HG03135 (cell line): Measurements from ENCODE around the gene FHL3.

Experiments
- ATAC-seq: cut with Tn5 transposase; IDR thresholded peaks from one replicate; pipeline ENCODE4 v1.9.1; 2021; ENCODE audit warnings: mild to moderate bottlenecking, moderate library complexity; ENCODE audit not compliant: unreplicated experiment

Gene FHL3

DNA sequence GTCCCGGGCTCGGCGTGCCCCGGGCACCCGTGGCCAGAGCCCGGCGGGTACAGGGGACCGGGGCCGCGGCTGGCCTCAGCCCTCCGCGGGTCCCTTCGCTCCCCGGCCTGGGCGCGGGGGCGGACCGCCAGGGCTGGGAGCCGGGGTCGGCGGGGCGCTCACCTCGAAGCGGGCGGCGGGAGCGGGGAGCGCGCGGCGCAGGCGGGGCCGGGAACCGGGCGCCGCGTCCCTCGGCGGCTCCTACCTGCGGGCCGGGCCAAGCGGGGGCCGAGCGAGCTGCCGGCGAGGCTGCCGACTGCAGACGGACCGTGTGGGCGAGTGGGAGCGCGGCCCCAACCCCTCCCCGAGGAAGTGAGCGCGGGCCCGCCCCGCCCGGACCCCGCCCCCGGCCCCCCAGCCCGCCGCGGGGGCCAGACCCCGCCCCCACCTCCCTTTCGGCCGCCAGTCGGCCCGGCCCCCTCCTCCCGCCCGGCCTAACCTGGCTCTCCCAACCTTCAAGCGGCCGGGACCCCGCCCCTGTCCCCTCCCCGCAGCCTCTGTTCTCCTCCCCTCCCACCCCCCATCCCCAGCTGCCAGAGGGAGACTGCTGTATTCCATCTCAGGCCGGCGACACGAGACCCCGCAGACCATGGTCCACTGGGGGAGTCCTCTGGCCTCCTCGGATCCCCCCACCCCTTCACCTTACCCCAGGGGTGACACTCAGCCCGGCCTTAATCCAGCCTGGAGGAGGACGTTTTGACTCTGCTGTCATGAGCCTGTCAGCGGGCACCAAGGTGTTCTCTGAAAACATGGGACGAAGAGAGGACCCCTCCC, at the start of gene FHL3:
FHL3 (minus strand) TSS at position 320 of the 813 bp plus-strand sequence. CDS start 6,102 bp downstream, outside the sequence.
- no peak for ATAC-seq

- ATAC-seq = no peak
These were observed 48.2 kb upstream of the FHL3 start for GRCh38 chr1:38053416-38054091.

DNA sequence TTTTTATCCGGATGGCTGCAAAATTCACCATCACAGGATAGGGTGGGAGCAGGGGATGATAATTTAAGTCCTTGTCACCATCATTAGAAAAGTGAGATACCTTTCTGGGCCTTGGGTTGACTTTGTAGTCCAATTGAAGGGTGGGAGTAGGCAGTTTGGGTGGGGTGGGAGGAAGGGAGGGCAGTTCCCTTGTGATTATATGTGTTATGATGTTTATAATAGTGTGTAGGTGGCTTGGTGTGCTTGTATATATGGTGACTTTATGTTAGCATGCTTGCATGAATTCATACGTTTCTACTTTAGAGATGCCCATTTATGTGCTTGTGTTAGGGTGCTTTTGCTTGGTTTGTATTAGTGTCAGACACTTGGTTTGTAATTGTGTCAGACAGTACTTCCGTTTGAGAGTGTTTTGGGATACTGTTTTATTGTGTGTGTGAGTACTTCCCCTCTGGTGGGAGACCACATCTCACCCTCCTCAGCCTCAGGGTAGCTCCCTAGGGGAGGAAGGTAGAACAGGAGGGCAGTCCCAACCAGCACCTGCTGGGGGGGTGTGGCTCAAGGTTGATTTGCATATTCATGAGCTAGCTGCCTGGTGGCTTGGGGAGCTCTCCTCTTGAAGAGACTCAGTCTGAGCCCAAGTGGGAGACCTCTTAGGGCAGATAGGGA, 47.6 kb upstream of the FHL3 start:
- peak; percentile 83 for ATAC-seq

DNA sequence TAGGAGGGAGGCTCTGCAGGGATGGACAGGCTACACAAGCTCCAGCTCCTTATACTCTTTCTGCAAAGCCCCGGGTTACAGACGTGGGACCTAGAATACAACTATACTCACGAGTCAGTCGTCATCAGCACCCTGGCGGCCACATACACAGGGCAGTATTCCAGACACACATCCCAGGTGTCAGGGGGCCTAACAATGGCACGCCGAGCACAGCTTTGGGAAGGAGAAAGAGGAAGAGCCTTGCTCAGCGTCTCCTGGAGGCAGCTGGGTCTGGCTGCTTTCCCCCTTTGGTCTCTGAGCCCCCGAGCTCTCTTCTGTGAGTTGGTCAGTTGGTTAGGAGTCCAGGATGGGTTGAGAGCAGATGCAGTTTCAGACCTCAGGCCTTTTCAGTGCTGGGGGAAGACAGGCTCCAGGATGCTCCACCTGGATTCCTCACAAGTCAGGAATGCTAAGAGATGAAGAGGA, 45.8 kb upstream of the FHL3 start:
- ATAC-seq = no peak

DNA sequence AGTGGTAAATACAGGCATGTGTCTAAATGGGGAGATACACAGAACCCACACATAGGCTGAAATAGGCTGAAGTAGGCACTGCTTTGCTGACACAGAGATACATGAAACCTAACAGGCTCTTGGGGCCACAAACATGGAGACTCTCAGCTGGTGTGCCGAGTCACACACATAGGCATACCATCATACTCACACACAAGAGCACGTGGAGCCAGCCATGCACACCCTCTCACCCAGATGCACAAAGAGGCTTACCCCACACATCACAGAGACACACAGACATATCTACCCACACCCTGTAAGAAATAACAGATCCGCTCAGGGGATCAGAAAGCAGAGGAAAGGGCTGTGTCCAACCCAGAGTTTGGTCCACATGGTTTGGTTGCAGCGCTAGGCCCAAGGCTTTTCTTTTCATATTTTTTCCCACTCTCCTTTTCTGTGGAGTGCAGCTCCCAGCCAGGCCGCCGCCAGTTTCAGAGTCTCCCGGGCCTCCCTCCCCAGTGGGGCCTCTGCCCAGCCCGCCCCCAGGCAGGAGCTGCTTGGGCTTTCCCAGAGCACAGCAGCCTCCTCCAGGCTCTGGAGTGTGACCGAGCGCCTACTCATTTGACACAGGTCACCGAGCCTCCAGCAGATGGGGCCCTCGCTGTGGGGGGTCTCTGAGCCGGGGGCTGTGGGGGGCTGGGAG, 45.2 kb upstream of the FHL3 start:
- no peak for ATAC-seq

GRCh38 chr1:38047603-38048141, 42.4 kb upstream of the FHL3 start:
- ATAC-seq = no peak

GRCh38 chr1:38046884-38047602, 41.7 kb upstream of the FHL3 start:
- ATAC-seq = peak; percentile 64

DNA sequence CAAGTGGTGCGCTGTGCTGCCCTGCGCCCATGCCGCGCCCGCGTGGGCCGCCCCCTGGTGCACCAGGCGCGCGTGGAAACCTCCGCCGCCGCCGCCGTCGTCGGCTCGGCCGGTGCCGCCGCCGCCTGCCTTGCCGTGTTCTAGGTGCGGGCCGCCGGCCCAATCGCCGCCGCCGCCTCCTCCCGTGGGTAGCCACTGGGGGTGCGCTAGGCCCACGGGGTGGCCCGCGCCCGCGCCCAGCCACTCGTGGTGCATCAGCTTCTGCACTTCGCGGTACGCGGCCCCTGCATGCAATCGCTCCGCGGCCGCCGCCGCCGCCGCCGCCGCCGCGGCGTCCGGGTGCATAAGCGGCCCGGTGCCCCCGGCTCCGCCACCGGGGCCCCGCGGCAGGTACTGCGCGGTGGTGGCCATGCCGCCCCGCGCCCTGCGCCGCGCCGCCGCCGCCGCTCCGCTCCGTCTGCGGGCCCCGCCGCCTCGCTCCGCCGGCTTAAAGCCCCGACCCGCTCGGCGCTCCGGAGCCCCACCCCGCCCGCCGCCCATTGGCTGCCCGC, 41.1 kb upstream of the FHL3 start, which contains the start of gene POU3F1:
POU3F1 (minus strand) TSS at position 461 of the 551 bp plus-strand sequence; CDS start at position 411, 50 bp downstream.
- ATAC-seq = no peak

- no peak for ATAC-seq
These were observed 40.4 kb upstream of the FHL3 start for GRCh38 chr1:38045401-38046332.

DNA sequence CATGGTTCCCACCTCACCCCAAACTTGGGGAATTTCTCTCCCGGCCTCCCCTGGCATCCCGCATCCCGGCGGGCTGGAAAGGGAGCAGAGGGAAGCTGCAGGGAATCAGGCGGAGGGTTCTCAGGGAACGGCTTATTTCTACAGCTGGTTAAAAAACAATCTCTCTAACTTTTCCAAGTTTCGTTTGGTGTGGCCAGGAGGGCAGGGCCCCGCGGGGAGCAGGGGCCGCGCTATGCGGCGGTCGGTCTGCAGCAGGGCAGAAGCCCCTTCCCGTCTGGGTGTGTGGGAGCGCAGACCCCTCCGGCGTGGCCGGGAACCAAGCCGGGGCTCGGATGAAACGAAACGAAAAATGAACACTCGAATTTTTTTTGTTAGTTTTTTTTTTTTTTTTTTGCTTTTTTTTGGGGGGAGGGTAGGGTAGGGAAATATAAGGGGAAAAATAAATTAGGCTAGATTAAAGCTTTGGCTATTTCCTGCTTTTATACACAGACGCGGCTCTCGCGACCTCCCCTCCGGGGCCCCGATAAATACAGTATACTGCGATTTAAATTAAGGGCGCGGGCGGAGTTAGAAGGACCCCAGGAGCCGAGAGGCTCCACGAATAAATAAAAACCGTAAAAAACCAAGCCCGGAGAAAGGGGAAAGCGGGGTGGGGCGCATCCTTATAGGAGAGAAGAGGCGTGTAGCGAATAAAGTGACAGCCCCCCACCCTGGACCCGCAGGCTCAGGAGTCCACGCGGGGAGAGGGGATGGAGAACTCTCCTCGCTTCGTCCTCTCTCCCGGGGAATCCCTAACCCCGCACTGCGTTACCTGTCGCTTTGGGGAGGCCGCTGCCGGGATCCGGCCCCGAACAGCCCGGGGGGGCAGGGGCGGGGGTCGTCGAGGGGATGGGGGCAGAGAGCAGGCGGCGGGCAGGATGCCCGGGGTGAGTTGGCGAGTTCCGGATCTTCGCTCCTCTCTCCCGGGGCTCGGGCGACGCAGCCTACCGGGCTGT, 39.2 kb upstream of the FHL3 start:
- no peak for ATAC-seq

- ATAC-seq = no peak
These were observed 37.9 kb upstream of the FHL3 start for GRCh38 chr1:38043036-38043747.

DNA sequence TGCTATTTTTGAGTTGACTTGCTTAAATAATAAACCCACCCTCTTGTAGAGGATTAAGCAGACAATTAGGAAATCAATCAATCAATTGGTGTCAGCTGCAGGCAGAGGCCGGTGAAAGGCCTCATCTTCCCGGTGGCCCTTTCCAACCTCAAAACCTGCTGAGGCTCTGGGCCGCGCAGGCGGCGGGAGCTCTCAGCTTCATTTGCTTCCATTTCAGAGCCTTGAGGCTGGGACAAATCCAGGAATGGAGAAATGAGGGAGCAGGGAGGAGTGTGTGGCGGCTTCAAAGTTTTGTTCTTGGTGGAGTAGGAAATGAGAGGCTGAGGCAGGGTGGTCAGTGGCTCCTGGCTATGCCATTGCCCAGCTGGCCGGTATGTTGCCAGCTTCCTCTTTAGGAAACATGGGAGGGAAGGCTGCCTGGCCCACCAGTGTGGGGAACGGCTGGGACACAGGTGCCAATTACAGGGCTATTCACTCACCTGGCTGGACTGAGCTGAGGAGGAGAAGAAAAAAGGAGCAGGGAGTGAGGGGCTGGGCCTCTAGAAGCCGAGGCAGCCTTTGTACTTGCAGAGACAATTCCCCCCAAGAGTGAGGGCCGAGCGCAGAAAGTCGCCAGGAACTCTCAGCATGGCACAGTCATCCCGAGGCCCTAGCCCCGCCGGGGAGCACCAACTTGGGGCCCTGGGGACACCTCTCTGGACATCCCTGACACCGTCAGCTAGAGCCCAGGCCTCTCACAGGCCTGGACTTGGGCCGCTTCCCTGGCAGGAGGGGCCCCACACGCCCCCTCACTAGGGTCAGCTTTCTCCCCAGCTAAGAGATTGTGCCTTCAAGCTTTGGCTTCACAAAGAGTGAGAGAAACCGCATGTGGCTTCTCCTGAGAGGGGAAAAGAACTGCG, 36.9 kb upstream of the FHL3 start:
- no peak for ATAC-seq

DNA sequence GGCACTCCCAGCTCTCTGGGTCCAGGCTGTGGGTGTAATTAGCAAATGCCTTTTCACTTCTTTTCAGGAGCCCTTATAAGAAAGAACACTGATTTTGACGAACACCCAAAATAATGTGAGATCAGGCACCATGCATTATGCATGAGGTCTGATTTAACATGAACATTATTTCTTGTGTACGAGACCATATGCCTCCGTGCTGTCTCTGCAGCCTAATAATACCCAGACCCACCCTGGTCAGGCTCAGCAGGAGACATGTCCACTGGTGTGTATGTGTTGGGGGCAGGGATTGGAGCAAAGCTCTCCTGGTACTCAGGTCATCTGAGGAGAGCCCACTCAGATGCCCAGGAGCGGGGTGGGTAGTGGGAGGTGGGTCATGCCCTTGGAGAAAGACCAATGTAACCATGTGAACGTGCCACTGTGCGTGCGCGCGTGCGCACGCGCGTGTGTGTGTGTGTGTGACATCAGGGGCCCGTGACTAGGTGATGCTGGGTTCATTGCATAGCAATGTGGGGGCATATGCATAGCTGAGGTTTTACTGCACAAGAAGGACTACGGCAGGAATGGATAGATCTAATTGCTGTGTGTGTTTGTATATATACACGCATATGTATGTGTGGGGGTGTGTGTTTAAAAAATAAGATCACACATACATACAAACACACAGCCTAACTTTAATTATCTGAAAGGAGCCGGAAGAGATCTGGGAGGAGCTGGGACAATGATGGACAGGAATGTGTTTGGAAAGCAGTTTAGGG, 34.2 kb upstream of the FHL3 start:
- ATAC-seq = no peak

DNA sequence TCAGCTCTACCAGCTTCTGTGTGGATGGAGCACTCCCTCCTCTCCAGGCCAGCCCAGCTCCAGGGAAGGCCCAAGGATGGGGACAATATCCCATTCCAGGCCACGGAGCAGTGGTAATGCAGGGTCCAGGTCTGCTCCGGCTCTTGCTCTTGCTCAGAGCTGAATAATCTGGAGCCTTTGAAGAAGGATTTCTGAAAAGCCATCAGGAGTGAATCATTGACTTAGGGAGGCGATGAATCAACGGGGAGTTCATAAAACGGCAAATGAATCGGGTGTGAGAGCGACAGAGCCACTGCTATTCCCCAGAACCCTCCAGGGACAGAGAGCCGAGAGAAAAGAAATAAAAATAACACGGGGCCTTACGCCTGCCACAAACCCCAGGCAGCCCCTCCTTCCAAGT, 33.5 kb upstream of the FHL3 start:
- no peak for ATAC-seq
